ENCODE measurements around the gene DAG1. TPM values are rescaled to one million over a fixed set of nuclear protein-coding genes. Genes with fewer than 3 reads are reported as not detected.
A peak's percentile ranks its signal among the peaks of the same experiment; 100 is the strongest.

DAG1 gene
- total and polyA plus RNA-seq, 10 of the 15 experiments (the other 5 are each of a cell fraction or from before 2014, with no cell fraction given), result 0.33 to 16.3 (median 9.2) TPM

- TF ChIP-seq, protein P1, sequence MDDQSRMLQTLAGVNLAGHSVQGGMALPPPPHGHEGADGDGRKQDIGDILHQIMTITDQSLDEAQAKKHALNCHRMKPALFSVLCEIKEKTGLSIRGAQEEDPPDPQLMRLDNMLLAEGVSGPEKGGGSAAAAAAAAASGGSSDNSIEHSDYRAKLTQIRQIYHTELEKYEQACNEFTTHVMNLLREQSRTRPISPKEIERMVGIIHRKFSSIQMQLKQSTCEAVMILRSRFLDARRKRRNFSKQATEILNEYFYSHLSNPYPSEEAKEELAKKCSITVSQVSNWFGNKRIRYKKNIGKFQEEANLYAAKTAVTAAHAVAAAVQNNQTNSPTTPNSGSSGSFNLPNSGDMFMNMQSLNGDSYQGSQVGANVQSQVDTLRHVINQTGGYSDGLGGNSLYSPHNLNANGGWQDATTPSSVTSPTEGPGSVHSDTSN (IDR thresholded peaks at IDR 0.05; ENCODE audit: insufficient replicate concordance, low read depth, low read length), result no peak
- TF ChIP-seq IRF3 (IDR thresholded peaks at IDR 0.05), result no peak
Observed at GRCh38 chr3:49553692-49554632, 83.9 kb downstream of the DAG1 start, which contains the start of gene BSN (continued).

GRCh38 chr3:49554633-49555265 is 84.7 kb downstream of the DAG1 start:
- Histone ChIP-seq H3K4me3 (0 out of 2 replicates have a peak overlapping the region, but pooled peaks have one; percentile 37), H3K36me3 (ENCODE audit: control insufficient read depth in 2 of 2, insufficient read depth in 2 of 2, low read length in 1 of 2) (no peaks in the 10 kb centered on the region), H3K4me2 (ENCODE audit: control insufficient read depth, insufficient read depth) (peak overlapping the region; percentile 64), H3K27ac (ENCODE audit: control insufficient read depth, insufficient read depth) (no peak overlapping the region), H3K79me2 (ENCODE audit: control insufficient read depth, insufficient read depth, low read length) (no peaks in the 10 kb centered on the region), H4K20me1 (ENCODE audit: control insufficient read depth, insufficient read depth) (no peaks in the 10 kb centered on the region), H3K4me1 (ENCODE audit: control insufficient read depth, insufficient read depth, low read length) (peaks cover 5% of the 10 kb centered on the region), H3K9me3 (replicated peaks; ENCODE audit: control insufficient read depth, insufficient read depth, low read length) (no peaks in the 10 kb centered on the region), H2AFZ (ENCODE audit: control insufficient read depth, low read depth, low read length) (peak overlapping the region; percentile 5; the same call in 1 of the 2 replicates), H3K9ac (ENCODE audit: control insufficient read depth, insufficient read depth, low read length) (no peak overlapping the region), H3K27me3 (replicated peaks in 1 of 2; ENCODE audit: control insufficient read depth in 2 of 2, insufficient read depth in 2 of 2, low read length in 1 of 2) (peaks cover 4 to 9% of the 10 kb centered on the region in 2 experiments)
- FAIRE-seq (no peak), ATAC-seq (peak; percentile 74), DNase-seq (ENCODE audit: low read depth, low spot score) (no peak)
- intact Hi-C loops (cut with micrococcal nuclease; ENCODE audit: unreplicated experiment) (no loop called here), in situ Hi-C loops (cut with MboI) (no loop called here)
- WGBS (ENCODE audit: insufficient coverage, insufficient replicate concordance, low lambda C conversion rate, missing lambda C conversion rate), result 19% methylated on average over 51 of the region's 66 CpGs
- SMC1A ChIA-PET (ENCODE audit: uncharacterized antibody, unreplicated experiment), result no interaction called here
- no TSS peak for BruUV-seq (replicated peaks)
- POLR2A ChIA-PET, result interaction anchor here (1.1 kb wide), 1 partner anchor 117 kb away, joined by 3 read pairs; no protein-coding TSS in a partner anchor
- RAD21 ChIA-PET (ENCODE audit: unreplicated experiment), result interaction anchor here (0.9 to 3.6 kb wide), 4 partner anchors 15 to 116 kb away, joined by 3 to 20 read pairs (median 4); no protein-coding TSS in a partner anchor
- CTCF ChIA-PET, result interaction anchor here (1.9 kb wide), 1 partner anchor 15 kb away, joined by 12 read pairs; no protein-coding TSS in a partner anchor
- TF ChIP-seq MXI1 (IDR thresholded peaks at IDR 0.05; ENCODE audit: low read depth, low read length) (0 out of 2 replicates have a peak, but pooled peaks have one; percentile 31), YY1 (IDR thresholded peaks at IDR 0.05; ENCODE audit: low read depth, low read length) (0 out of 2 replicates have a peak, but pooled peaks have one; percentile 35), RELA (IDR thresholded peaks at IDR 0.05; ENCODE audit: borderline replicate concordance, partially characterized antibody) (no peak), LARP7 (IDR thresholded peaks at IDR 0.05) (0 out of 2 replicates have a peak, but pooled peaks have one; percentile 21), NR2F1 (conservative IDR thresholded peaks at IDR 0.05) (0 out of 2 replicates have a peak, but pooled peaks have one; percentile 30), SIN3A (IDR thresholded peaks at IDR 0.05; ENCODE audit: low read depth, low read length) (no peak), MAX (IDR thresholded peaks at IDR 0.05; ENCODE audit: low read depth, low read length) (0 out of 2 replicates have a peak, but pooled peaks have one; percentile 24), REST (IDR thresholded peaks at IDR 0.05; ENCODE audit: low read depth, low read length) (peak; percentile 94)

All from GM12878 (cell line).